Measurements from ENCODE around the gene GPC1.

GPC1 gene

GRCh38 chr2:240444464-240444863 lies 9.0 kb downstream of the GPC1 start:
- no peak for DNase-seq

GRCh38 chr2:240445961-240446663 lies 10.6 kb downstream of the GPC1 start:
- no peak for DNase-seq

DNA sequence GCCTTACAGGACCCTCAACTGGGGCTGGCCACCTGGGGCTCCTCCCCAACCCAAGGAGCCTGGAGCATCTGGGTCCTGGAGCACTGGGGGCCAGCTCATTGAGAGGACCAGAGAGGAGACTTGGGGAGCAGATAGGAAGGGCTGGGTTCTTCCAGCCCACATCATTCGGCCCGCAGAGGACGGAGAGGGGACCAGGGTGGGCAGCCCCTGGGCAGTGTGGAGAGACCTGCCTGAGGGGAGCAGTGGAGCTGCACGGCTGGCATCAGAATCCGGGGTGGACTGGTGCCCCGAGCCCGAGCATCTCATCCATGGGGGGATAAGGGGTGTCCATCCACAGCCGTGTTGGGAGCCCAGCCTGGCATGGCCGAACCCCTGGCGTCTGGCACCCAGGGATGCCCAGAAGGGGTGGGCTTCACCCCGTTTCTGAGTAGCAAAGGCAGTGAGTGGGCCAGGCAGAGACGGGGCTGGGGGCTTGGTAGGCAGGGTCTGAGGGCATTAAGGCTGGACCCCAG lies 11.3 kb downstream of the GPC1 start:
- DNase-seq: no peak

GRCh38 chr2:240447331-240447730 lies 11.9 kb downstream of the GPC1 start:
- no peak for DNase-seq

DNA sequence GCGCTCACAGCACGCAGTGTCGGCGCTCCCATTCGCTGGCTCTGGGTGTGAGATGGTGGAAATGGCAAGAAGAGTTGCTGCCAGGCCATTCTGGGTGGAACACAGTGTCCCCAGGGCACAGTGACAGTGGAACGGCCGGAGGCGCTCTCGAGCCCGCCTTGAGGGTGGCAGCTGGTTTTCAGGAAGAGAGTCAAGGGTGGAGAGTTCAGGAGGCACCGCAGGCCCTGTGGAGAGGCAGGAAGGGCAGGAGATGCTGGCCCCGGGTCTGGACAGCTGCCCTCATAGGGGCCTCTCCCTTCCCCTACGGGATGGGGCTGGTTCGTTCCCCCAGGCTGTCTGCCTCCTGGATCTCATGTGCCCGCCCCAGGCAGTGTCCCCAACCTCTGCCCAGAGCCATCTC lies 12.5 kb downstream of the GPC1 start:
- no peak for DNase-seq

DNA sequence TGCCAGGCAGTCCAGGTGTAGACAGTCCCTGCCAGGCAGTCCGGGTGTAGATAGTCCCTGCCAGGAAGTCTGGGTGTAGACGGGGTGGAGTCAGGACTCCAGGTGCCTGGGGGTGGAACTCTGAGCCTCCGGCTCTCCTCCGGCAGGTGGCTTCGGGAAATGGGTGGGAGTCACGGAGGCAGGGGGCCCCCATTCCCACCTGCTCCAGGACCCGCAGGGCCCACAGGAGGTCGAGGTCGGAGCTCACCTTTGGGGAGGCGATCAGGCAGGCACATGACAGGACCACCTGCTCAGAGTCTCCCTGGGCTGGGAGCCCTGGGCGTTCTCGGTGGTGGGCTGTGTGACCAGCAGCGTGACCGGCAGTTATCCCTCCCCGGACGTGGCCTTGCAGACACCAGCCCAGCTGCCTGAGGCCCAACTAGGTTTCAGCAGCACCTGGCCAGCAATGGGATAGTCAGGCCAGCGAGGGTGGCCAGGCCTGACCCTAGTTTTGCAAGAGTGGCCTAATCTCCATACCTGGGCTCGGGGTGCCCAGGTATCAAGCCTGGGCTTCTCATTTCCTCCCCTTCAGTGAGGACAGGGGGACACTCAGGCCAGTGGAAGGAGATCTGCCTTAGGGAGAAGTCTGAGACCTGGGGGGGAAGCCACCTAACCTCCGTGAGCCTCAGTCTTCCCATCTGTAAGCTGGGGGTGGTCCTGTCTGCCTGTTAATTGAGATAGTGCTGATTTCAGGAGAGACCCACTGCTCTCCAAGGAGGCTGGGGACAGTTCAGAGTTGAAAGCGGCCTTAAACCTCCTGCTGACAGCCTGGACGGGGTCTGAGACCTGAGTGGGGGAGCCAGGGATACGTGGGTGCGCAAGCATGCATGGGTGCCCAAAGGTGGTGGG lies 13.2 kb downstream of the GPC1 start:
- no peak for DNase-seq

DNA sequence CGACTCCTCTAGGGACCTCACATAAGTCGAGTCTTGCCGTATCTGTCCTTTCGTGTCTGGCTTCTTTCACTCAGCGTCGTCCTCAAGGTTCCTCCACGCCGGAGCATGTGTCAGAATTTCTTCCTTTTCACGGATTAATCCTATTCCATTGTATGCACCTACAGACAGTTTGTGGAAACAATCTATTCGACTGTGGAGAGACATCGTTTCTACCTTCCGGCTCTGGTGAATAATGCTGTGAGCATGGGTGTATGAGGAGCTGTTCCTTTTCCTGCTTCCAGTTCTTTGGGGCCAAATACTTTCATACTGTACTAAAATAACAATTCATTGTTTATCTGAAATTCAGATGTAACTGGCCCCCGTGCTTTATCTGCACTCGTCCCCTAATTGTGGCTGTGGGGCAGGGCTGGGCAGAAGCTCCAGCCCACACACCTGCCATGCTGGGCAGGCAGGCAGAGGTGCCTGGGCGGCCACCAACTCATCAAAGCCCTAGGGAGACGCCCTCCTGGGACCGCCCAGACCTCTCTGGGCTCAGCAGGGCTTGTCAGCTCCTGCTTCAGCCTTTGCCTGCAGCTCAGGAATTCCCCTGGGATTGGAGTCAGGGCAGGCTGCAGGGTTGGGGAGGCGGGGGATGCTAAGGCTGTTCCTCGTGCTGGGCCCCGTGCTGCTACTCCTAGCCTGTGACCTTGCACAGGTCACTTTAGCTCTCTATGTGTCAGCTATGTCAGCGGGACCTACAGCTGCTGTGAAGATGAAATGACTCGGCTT lies 14.5 kb downstream of the GPC1 start:
- no peak for DNase-seq

GRCh38 chr2:240450532-240451107 lies 15.2 kb downstream of the GPC1 start:
- DNase-seq: no peak

- DNase-seq: no peak
Measured at GRCh38 chr2:240451108-240451611, 15.7 kb downstream of the GPC1 start.

- no peak for DNase-seq
Measured at GRCh38 chr2:240451791-240452461, 16.5 kb downstream of the GPC1 start.

DNA sequence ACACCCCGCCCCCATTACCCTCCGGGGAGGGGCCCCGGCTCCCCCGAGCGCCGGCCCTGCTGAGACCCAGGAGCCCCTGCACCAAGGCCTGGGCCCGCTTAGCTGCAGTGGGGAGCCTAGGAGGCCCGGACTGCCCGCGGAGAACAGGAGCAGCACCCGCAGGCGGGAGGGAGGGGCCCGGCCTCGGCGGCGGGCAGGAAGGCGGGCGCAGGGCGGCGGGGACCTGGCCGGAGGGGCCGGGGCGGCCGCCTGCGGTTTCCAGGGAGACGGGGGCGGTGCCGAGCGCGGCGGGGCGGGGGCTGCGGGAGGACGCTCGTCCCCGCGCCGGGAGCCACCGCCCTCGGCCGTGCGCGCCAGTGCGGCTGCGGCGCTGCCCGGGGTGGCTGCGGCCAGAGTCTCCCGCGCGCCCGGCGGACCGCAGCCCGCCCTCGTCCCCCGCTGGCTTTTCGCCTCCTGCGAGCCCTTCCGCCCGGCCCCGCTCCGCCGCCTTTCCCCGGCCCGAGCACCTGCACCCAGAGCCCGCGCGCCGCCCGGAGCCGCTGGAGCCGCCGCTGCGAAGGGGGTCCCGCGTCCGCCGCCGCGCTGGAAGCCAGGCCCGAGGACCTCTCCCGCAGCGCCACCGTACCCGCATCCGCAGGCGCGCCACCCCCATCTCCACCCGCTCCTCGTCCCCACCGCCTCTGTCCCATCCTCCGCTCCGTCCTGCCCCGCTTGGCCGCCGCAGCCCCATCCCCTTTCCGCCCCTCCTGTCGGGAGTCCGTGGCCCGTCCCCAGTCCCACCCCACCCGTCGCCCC lies 17.2 kb downstream of the GPC1 start:
- no peak for DNase-seq

DNA sequence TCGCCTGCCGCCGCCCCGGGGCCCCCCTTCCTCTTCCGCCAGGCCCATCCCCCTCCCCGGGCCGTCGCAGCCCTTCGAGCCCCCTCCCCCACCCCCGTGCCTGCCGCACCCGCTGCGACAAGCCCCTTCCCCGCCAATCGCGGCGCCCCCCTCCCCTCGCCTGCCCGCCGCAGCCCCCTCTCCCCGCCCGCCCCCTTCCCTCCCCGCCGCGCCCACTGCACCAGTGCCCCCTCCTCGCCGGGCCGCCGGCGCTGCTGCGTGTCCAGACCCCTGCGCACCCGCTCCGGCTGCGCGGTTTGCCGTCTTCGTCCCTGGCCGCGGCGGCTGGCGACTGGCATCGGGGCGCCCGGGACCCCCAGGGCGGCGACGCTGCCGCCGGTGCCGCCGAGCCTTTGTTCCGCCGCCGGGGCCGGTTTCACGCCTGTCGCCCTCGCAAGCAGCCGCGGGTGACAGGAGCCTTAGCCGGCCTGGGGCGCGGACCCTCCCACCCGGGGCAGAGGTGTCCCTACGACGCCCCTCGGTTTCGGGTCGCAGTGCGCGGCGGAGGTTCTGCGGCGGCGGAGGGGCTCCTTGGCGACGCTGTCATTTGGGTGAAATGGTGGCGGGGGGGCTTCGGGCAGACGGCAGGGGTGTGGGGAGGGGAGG lies 18.1 kb downstream of the GPC1 start:
- no peak for DNase-seq

DNA sequence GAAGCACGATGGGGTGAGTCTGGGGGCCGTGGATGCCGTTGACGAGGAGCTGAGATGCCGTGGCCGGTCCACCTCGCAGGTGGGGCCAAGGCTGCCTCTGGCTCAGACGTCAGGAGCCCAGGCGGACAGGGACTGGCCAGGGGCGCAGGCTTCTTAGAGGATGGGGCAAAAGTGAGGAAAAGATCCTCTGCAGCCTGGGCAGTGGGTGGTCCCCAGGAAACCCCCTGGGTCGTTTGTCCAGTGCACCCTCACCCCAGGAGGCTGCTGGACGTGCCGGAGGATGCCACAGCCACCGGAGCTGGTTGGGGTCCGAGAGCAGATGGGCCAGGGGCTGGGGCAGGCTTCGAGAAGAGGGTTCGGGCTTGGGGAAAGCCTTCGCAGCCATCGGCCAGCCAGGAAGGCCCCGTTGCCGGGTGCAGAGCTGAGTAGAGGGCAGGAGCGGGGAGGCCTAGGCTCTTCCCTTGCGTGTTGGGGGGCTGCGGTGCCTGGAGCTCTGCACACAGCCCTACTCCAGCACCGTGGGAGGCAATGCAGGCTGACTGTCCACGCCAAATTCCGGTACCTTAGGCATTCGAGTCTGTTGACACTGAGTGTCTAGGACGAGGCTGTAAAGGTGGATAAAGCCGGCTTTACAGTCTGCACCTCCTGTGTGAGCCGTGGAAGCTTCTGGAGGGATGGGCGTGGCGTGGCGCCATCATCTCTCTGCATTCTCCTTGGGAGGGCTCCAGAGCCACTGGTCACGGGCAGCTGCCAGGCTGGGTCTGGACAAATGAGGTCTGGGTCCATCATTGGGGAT lies 18.8 kb downstream of the GPC1 start:
- no peak for DNase-seq

DNA sequence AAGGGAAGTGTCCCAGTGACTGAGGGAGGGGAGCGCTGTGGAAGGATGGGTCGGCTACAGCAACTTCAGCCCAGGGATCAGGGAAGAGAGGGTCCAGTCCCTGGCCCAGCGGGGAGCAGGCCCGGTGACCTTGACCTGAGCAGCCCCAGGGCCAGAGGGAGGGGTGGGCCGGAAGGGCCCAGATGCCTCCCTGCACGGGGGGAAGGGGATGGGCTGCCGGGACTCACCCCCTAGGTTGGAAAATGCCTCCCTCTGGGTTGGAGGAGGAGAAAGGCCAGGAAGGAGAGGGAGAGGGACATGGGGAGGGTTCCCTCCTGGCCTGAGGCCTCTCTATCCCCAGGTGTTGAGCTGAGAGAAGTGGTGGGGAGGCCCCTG lies 19.8 kb downstream of the GPC1 start:
- DNase-seq: no peak

GRCh38 chr2:240455647-240456446 lies 20.4 kb downstream of the GPC1 start:
- DNase-seq: no peak

- no peak for DNase-seq
Measured at GRCh38 chr2:240456447-240457222, 21.2 kb downstream of the GPC1 start.

GRCh38 chr2:240457223-240458043 lies 22.0 kb downstream of the GPC1 start:
- no peak for DNase-seq
